ENCODE measurements around the gene SPATS2.

DNA sequence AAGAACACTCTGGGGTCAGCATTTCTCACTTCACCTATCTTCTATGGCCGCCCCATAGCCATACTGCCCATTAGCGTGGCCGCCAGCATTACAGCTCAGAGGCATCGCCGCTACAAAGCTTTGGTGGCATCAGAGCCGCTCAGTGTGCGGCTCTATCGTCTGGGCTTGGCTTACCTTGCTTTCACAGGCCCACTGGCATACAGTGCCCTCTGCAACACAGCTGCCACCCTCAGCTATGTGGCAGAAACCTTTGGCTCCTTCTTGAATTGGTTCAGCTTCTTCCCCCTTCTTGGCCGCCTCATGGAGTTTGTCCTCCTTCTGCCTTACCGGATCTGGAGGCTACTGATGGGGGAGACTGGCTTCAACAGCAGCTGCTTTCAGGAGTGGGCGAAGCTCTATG is 18.0 kb upstream of the SPATS2 start:
- no peak for TF ChIP-seq POLR2A (IDR thresholded peaks at IDR 0.05)
- TF ChIP-seq, protein P1, sequence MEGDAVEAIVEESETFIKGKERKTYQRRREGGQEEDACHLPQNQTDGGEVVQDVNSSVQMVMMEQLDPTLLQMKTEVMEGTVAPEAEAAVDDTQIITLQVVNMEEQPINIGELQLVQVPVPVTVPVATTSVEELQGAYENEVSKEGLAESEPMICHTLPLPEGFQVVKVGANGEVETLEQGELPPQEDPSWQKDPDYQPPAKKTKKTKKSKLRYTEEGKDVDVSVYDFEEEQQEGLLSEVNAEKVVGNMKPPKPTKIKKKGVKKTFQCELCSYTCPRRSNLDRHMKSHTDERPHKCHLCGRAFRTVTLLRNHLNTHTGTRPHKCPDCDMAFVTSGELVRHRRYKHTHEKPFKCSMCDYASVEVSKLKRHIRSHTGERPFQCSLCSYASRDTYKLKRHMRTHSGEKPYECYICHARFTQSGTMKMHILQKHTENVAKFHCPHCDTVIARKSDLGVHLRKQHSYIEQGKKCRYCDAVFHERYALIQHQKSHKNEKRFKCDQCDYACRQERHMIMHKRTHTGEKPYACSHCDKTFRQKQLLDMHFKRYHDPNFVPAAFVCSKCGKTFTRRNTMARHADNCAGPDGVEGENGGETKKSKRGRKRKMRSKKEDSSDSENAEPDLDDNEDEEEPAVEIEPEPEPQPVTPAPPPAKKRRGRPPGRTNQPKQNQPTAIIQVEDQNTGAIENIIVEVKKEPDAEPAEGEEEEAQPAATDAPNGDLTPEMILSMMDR (IDR thresholded peaks at IDR 0.05): no peak

Measured in testis (tissue), 2 donors.